HG02571 (cell line): Measurements from ENCODE around the gene MPIG6B.

ENCODE experiments used
- ATAC-seq: cut with Tn5 transposase; IDR thresholded peaks from one replicate; pipeline ENCODE4 v1.9.1; 2021; ENCODE audit warnings: mild to moderate bottlenecking, moderate library complexity; ENCODE audit not compliant: unreplicated experiment

MPIG6B gene

GRCh38 chr6:31736768-31737314 is 13.7 kb downstream of the MPIG6B start:
- no peak for ATAC-seq

- no peak for ATAC-seq
Measured at GRCh38 chr6:31737315-31737990, 14.3 kb downstream of the MPIG6B start.

GRCh38 chr6:31737991-31738979 is 15.1 kb downstream of the MPIG6B start:
- ATAC-seq = no peak

GRCh38 chr6:31739639-31740396 is 16.6 kb downstream of the MPIG6B start, which contains the start of gene MSH5:
Gene MSH5 (plus strand): TSS chr6:31740005. CDS start chr6:31740467, 462 bp downstream.
- peak; percentile 77 for ATAC-seq

- ATAC-seq = no peak
Measured at GRCh38 chr6:31740397-31741223, 17.4 kb downstream of the MPIG6B start.

GRCh38 chr6:31741815-31742214 is 18.6 kb downstream of the MPIG6B start:
- ATAC-seq = no peak

- no peak for ATAC-seq
Measured at GRCh38 chr6:31742894-31743293, 19.7 kb downstream of the MPIG6B start.

GRCh38 chr6:31744422-31744821 is 21.2 kb downstream of the MPIG6B start:
- no peak for ATAC-seq

- no peak for ATAC-seq
Measured at GRCh38 chr6:31749301-31750036, 26.3 kb downstream of the MPIG6B start.

GRCh38 chr6:31750411-31751022 is 27.3 kb downstream of the MPIG6B start:
- no peak for ATAC-seq

GRCh38 chr6:31752739-31753319 is 29.7 kb downstream of the MPIG6B start:
- no peak for ATAC-seq

- no peak for ATAC-seq
Measured at GRCh38 chr6:31758281-31758680, 35.1 kb downstream of the MPIG6B start.

- no peak for ATAC-seq
Measured at GRCh38 chr6:31760790-31761189, 37.6 kb downstream of the MPIG6B start.

GRCh38 chr6:31761343-31761742 is 38.2 kb downstream of the MPIG6B start:
- ATAC-seq = no peak

- no peak for ATAC-seq
Measured at GRCh38 chr6:31762356-31762755, 39.2 kb downstream of the MPIG6B start, which contains the start of gene SAPCD1. Gene SAPCD1 (plus strand): TSS chr6:31762656. CDS start chr6:31763055, 399 bp downstream.

- ATAC-seq = no peak
Measured at GRCh38 chr6:31762878-31763618, 39.9 kb downstream of the MPIG6B start.

- no peak for ATAC-seq
Measured at GRCh38 chr6:31763619-31763940, 40.4 kb downstream of the MPIG6B start.

- no peak for ATAC-seq
Measured at GRCh38 chr6:31764198-31764597, 41.0 kb downstream of the MPIG6B start.
